ENCODE measurements around the gene PTPRK.

GRCh38 chr6:128295670-128296069, 224.7 kb downstream of the PTPRK start:
- TF ChIP-seq CTCF (conservative IDR thresholded peaks at IDR 0.05; ENCODE audit: low read length) (0 out of 2 replicates have a peak, but pooled peaks have one; percentile 9), EZH2phosphoT487 (IDR thresholded peaks at IDR 0.05; ENCODE audit: borderline replicate concordance, low read depth, low read length) (no peak)
